GM19043 (cell line): ENCODE data around the gene MAST3.
"Not testable (repeated sequence)": the region's sequence is repeated elsewhere in the genome, so short reads cannot be mapped to it uniquely, and the experiment has no call there.

Experiments used
- ATAC-seq: cut with Tn5 transposase; IDR thresholded peaks from one replicate; pipeline ENCODE4 v1.9.1; 2021; ENCODE audit warnings: low read depth; ENCODE audit not compliant: unreplicated experiment

The MAST3 gene

DNA sequence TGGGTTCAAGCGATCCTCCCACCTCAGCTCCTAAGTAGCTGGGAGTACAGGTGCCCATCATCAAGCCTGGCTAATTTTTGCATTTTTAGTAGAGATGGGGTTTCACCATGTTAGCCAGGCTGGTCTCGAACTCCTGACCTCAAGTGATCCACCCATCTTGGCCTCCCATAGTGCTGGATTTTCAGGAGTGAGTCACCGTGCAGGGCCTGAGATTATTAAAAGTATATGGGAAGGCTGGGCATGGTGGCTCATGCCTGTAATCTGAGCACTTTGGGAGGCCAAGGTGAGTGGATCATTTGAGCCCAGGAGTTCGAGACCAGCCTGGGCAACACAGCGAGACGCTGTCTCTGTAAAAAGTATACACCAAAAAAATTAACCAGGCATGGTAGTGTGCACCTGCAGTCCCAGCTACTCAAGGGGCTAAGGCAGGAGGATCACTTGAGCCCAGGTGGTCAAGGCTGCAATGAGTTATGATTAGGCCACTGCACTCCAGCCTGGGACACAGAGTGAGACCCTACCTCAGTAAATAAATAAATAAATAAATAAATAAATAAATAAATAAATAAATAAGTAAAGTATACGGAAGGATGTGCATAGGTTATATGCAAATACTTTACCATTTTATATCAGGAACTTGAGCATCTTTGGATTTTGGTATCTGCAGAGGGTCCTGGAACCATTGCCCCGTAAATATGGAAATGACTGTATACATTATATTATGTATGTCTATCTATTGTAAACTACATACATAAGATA, 11.7 kb upstream of the MAST3 start:
- no peak for ATAC-seq

GRCh38 chr19:18086590-18087138, 10.9 kb upstream of the MAST3 start, which contains the start of gene IL12RB1:
Gene IL12RB1 (minus strand): TSS chr19:18086934. CDS start chr19:18086823, 111 bp downstream.
- no peak for ATAC-seq

DNA sequence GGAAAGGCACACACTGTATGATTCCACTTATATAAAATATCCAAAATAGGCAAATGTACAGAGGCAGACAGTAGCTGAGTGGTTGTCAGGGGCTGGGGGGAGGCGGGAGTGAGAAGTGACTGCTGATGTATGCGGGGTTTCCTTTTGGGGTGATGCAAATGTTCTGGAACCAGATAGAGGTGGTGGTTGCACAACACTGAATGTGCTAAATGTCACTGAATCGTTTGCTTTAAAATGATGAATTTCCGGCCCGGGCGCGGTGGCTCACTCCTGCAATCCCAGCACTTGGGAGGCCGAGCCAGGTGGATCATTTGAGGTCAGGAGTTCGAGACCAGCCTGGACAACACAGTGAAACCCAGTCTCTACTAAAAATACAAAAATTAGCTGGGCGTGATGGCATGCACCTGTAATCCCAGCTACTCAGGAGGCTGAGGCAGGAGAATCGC, 8.5 kb upstream of the MAST3 start:
- not testable (repeated sequence) for ATAC-seq

DNA sequence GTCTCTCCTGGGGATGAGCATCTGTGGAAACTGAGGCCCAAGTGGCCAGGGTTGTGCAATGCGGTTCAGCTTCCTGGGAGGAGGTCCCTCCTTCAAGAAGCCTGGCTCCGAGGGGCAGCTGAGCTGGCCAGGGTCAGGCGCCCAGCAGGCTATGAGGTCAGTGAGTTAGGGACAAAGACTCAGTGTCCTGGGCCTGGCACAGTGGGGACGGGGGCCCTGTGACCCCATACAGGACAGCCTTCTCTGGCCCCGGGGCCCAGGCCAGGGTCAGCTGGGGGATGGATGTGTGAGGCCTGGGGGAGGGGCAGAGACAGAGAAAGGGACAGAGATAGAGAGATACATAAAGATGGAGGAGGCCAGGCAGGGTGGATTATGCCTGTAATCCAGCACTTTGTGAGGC, 7.9 kb upstream of the MAST3 start:
- ATAC-seq, result no peak

GRCh38 chr19:18090545-18091216, 6.9 kb upstream of the MAST3 start:
- ATAC-seq, result no peak

DNA sequence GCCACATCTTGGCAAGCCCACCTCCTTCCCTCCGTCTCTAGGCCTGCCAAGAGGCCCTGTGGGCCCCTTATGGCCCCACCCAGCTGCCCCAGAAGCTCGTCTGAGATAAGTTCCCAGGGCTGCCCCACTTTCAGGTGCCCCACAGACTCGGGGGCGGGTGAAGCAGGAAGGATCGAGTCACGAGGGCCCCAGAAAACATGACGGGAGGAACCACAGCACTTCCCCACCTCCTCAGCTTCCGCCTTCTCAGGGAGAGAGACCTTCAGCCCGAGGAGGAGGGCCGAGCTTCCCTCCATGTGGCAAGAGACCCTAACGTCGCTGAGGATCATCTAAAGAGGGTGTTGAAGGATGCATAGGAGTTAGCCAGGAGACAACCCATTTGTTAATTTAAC, 6.4 kb upstream of the MAST3 start:
- ATAC-seq, result no peak

DNA sequence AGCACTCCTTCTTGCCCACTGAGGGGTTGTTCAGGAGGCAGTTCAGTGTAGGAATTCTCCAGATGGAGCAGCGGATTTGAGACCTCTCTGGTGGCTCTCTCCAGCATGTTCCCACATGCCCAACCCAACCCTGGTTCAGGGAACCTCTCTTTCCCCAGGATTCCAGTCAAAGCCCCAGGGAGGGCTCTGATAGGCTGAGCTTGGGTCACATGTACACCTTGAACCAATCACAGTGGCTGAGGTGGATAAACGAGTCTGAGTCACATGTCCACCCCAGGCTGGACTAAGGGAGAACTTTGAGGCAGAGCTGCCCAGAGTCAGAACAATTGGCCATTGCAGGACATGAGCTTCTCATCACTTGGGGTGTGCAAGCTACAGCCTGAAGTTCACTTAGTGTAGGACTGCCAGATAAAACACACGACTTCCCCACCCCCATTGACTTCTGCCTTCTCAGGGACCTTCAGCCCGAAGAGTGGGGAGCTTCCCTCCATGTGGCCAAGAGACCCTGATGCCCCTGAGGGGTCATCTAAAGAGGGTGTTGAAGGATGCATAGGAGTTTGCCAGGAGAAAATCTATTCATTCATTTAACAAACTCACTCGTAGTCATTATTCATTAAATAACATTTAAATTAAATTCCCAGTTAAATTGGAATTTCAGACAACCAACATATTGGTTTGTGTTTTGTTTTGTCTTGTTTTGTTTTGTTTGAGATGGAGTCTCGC, 4.0 kb upstream of the MAST3 start:
- ATAC-seq, result no peak

- ATAC-seq, result no peak
Measured at GRCh38 chr19:18096258-18096657, 1.3 kb upstream of the MAST3 start.

DNA sequence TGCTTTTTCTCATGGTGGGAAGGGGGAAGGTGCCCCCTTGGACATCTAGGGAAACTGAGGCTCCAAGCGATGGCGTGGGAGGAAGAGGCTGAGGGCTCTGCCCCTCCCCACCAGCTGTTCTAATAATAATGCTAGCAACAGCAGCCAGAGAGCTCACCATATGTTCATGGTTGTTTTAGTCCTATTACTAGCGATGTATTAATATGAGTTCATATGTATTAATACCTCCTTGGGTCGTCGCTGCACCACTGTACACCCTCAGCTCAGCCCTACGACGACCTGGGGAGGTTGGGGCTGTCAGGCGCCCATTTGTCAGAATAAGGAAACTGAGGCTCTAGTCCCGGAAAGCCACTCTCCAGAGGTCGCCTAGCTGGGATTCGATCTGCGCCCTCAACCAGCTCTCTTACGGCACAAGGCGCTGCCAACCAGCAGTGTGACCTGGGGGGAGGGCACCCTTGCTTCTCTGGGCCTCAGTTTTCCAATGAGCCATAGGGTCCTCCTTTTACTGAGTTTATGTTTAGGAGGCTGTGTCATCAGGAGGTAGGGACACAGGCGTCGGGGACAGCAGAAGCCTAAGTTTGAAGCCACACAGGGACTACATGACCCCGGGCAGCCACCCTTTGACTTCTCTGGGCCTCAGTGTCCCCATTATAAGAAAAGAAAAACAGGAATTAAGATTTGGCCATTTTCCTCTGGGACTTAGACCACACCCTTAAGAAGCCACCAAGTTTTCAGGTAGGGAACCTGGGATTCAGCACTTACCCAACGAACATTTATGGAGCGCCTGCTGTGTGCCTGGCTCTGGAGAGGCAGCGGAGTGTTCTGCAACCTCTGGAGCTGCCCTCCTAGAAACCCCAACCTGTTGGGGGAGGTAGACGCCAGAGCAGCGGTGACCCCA, 664 bp downstream of the MAST3 start:
- no peak for ATAC-seq

GRCh38 chr19:18098891-18099622, 1.5 kb downstream of the MAST3 start:
- peak; percentile 59 for ATAC-seq

DNA sequence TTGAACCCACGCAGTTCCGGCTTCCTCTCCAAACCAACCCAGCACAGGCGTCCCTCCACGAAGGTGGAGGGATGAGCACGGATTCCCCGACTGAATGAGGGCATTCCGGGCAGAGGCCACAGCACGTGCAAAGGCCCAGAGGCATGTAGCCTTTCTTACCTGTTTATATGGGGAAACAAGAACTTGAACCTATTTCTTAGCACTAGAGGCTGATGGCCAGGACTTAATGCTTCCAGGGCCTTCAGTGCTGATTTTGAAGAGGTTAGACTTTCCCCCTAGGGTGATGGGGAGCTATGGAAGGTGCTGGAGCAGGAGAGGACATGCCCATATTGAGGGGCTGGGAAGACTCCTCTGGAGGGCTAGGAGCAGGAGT, 2.0 kb downstream of the MAST3 start:
- no peak for ATAC-seq

- no peak for ATAC-seq
Measured at GRCh38 chr19:18100710-18101109, 3.1 kb downstream of the MAST3 start.

DNA sequence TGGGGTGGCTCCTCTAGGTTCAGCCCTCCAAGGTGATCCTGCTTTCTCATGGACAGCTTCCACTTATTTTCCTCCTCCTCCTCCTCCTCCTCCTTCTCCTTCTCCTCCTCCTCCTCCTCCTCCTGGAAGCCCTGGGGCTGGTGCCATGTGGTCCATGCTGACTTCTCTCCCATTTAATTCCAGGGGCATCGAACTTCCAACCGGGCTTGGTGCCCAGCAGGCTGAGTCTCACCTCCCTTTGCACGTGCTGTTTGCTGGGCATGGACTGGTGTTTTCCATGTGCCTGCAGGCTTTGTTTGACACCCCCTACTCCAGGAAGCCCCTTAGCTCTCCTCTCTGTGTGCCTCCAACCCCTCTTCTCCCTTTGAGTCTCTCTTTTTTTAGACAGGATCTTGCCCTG, 3.7 kb downstream of the MAST3 start:
- ATAC-seq, result no peak

GRCh38 chr19:18102916-18103542, 5.5 kb downstream of the MAST3 start:
- ATAC-seq, result no peak

DNA sequence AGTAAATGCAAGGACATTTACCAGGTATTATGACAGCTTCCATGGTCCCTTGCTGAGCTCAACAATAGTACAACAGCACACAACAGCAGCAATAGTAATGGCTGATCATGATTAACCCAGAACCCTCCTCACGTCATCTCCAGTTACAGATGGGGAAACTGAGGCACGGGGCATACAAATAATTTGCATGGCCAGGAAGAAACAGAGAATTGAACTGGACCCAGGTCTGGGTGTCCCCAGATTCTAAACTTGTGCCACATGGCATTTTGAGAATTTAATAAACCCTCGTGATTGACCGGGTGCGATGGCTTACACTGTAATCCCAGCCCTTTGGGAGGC, 7.2 kb downstream of the MAST3 start:
- ATAC-seq, result no peak

GRCh38 chr19:18105259-18105658, 7.7 kb downstream of the MAST3 start:
- not testable (repeated sequence) for ATAC-seq

DNA sequence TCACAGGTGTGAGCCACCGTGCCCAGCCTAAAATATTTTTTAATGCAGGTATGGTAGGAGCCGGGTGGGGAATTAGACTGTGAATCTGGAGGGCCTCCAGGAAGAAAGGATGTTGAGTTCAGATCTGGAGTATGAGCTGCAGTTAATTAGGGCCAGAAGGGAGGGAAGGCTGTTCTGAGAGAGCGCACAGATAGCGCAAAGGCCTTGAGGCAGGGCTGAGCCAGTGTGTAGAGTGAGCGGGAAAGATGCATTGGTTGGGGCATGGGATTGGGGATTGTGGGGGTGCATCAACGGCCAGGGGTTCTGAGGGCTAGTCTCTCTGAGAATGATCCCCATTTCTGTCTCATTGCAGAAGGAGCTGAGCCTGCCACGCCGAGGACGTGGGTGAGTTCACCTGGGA, 9.7 kb downstream of the MAST3 start:
- ATAC-seq, result no peak

- no peak for ATAC-seq
Measured at GRCh38 chr19:18108897-18109296, 11.3 kb downstream of the MAST3 start.

GRCh38 chr19:18109341-18109732, 11.8 kb downstream of the MAST3 start:
- ATAC-seq, result no peak
